HG03196 (cell line): ENCODE measurements around the gene FAHD2A.
"Not testable (repeated sequence)": the region's sequence is repeated elsewhere in the genome, so short reads cannot be mapped to it uniquely, and the experiment has no call there.

Source experiments
- ATAC-seq: cut with Tn5 transposase; IDR thresholded peaks from one replicate; pipeline ENCODE4 v1.9.1; 2021; ENCODE audit not compliant: unreplicated experiment

Gene FAHD2A

GRCh38 chr2:95433373-95433772, 30.9 kb downstream of the FAHD2A start:
- ATAC-seq = not testable (repeated sequence)

GRCh38 chr2:95433973-95434372, 31.5 kb downstream of the FAHD2A start:
- not testable (repeated sequence) for ATAC-seq

- not testable (repeated sequence) for ATAC-seq
Measured at GRCh38 chr2:95434507-95435076, 32.1 kb downstream of the FAHD2A start.

GRCh38 chr2:95435162-95435871, 32.8 kb downstream of the FAHD2A start:
- ATAC-seq = not testable (repeated sequence)

- ATAC-seq = not testable (repeated sequence)
Measured at GRCh38 chr2:95435872-95436209, 33.3 kb downstream of the FAHD2A start.

GRCh38 chr2:95442474-95443099, 40.1 kb downstream of the FAHD2A start:
- not testable (repeated sequence) for ATAC-seq

GRCh38 chr2:95445317-95445716, 42.8 kb downstream of the FAHD2A start:
- ATAC-seq = not testable (repeated sequence)

- ATAC-seq = not testable (repeated sequence)
Measured at GRCh38 chr2:95463292-95463691, 60.8 kb downstream of the FAHD2A start.
